ENCODE measurements around the gene AKR1B1.

GRCh38 chr7:134476044-134476443, 17.1 kb upstream of the AKR1B1 start:
- TF ChIP-seq POLR2AphosphoS5 (IDR thresholded peaks at IDR 0.05; ENCODE audit: low read depth, low read length) (no peak), REST (IDR thresholded peaks at IDR 0.05; ENCODE audit: insufficient read depth in 1 of 2, low read depth in 2 of 2, low read length in 2 of 2) (no peak), TAF1 (IDR thresholded peaks at IDR 0.05; ENCODE audit: borderline replicate concordance, insufficient read depth, low read length) (no peak), SIN3A (IDR thresholded peaks at IDR 0.05; ENCODE audit: borderline replicate concordance, insufficient read depth, low read length) (no peak), FOXP2 (optimal IDR thresholded peaks at IDR 0.05; ENCODE audit: borderline replicate concordance, extremely low read depth, extremely low read length, insufficient read depth) (no peak)
